COLO668 (cell line): ENCODE results near the gene PIGC.
"Not testable (repeated sequence)": the region's sequence is repeated elsewhere in the genome, so short reads cannot be mapped to it uniquely, and the experiment has no call there.

Experiments used
- DNase-seq: peaks from one replicate; lab custom pipeline; 2025; ENCODE audit not compliant: unreplicated experiment; lab: John Stamatoyannopoulos, UW

PIGC gene

DNA sequence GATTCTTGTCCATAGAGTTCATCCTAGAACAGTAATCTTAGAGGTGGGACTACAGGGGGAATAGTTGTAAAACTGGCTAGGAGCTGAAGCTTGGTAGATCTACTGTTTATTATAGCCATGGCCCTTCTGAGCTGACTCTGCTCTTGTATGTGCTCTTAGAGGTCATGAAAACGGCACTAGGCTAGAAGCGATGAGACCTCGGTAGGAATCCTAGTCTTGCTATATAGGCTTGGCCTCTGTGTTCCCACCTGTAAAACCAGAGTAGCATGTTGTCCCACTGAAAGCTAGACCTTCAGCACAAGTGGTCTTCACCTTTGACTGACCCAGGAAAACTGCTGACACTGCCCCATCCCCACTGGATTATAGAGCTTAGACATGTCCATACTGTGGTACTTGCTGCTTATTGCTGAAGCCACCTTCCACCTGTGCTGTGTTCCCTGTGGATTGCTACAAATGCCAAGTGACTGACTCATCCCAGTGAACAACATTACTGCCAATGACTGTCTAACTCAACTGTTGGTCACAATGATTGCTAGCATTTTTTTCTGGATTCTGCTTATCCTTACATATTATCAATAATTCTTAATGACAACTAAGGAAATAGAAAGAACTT is 23.0 kb upstream of the PIGC start:
- no peak for DNase-seq

DNA sequence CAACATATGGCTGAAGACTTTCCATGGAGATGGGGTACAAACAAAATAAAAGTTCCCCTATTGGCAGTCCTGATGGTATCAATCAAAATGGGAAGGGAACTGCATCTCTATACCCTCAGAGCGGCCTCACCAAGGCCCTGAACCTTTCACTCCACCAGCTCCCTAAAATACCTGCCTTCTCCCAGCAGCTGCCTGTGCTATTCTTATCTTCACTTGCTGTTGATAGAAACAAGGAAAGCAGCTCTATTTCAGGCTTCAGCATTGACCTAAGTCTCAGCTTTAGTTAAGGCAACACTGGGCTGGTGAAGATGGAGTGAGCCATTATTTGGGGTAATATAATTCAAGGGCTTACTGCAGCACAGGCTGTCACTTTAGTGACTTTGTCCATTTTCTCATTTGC is 21.7 kb upstream of the PIGC start:
- no peak for DNase-seq

- no peak for DNase-seq
These were observed 17.0 kb upstream of the PIGC start for GRCh38 chr1:172460887-172461315.

DNA sequence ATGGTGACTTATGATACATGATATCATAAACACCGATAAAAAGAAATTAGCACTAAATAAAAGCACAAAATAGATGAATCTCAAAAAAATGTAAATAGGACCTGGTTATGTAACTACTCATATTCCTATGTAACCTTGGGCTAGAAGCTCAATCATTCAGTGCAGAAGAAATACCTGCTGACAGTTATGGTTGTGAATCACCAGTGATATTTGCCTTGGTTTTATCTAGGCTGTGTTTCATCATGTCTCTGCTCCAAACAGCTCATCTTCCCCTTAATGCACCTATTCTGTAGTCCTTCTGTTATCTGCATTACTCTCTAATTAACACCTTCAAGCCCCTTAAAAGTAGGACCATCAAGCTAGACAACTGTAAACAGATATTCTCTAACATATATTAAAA is 16.3 kb upstream of the PIGC start:
- DNase-seq: no peak

DNA sequence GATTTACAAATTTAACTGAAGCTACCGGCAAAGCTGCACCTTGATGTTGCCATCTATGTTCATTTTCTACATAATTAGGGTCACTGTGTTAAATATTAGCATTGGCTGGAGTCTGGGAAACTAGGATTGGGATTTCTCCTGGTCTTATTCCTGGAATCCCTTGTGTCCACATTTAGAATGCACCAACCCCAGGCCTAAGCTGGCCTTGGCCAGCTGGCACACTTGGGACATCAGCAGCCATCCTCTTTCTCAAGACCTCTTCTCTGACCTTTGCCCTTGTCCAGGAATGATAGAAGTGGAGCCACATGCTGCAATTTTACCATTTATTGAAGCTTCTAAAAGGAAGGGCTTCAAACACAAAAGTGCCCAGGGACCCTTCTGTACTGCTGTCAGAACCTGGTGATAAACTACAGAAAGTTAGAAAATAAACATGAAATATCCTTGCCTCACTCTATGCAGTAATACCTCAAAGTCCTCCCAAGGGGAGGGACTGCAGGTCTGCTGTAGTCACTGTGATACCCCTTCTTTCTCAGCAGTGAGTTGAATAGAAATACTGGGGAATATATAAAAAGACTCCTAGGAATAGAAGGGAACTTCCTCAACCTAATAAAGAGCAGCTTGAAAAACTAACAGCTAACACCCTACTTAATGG is 13.7 kb upstream of the PIGC start:
- no peak for DNase-seq

- no peak for DNase-seq
These were observed 12.5 kb upstream of the PIGC start for GRCh38 chr1:172456344-172456769.

GRCh38 chr1:172455451-172455850 is 11.6 kb upstream of the PIGC start:
- no peak for DNase-seq

- DNase-seq: no peak
These were observed 9.7 kb upstream of the PIGC start for GRCh38 chr1:172453607-172454006.

DNA sequence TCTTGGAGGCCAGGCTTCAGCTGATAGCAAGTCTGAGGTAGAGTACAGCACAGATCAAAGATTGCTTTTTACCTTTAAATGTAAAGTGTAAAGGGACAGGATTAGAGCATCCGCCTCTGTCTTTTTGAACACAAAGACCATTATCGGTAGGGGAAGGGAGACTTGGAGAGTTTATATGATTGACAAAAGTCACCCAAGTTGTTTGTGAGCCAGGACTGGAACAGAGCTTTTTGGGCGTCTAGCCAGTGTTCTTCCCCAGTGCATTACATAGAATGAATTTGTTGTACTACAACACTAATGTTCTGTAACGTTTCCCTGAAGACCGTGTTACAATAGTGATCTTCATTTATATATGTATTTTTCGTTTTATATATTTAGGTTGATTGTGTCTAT is 9.3 kb upstream of the PIGC start:
- DNase-seq: no peak

- peak; percentile 14 for DNase-seq
These were observed 8.8 kb upstream of the PIGC start for GRCh38 chr1:172452536-172453152.

GRCh38 chr1:172451002-172451443 is 7.2 kb upstream of the PIGC start:
- DNase-seq: peak; percentile 45

DNA sequence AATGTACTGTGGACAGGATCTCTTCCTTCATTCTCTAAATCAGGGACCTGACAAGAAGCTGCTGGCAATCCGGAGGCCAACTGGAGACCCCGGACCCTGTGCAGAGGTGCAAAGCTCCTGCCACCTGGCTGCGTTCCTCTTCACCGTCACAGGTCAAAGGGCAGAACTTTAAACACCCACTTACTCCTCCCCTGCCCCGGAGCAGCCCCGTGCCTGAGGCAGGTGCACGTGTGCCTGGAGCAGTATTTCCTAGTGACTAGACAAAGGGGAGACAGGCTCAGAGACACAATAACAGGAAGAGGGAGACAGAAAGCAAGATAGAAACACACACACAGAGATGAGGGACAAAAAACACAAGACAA is 6.6 kb upstream of the PIGC start:
- peak; percentile 82 for DNase-seq

DNA sequence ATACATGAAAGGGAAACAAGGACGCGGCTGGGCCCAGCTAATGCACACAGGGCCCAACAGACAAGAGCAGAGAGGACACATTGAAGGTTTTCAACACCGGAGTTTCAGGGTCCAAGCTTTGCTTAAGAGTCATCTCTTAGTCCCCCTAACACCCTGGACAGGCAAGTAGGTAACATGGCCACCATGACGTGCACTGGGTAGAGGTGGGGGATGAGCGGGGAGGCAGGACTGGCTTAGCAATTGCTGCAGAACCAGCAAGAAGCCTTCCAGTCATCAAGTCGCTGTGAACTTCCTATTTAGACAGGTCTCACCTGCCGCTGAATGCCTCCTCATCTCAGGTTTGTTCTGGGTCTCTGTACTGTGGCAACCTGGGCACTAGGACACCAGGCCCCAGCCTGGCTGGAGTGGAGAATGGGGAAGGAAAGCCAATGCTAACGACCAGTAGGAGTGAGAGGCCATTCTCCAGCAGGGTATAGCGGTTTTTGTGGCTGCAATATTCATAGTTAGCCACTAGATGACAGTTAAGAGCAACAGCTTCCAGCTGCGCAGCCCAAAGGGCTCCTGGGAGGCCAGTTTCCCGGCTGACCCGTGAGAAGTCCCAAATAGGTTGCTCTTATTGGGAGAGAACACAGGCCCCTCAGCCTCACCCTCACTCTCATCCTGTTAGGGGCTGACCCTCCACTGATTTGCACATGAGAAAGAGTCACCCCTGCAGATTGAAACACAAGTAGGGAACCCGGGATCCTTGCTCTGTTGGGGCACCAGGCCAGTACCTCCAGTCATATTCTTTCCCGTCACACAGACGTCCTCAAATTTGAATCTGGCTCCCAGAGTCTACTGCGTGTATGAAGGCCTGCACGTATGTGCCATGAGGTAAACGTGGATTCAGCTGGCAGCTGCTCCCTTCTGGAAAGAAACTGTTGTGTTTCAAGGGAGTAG is 6.0 kb upstream of the PIGC start:
- peak; percentile 75 for DNase-seq

DNA sequence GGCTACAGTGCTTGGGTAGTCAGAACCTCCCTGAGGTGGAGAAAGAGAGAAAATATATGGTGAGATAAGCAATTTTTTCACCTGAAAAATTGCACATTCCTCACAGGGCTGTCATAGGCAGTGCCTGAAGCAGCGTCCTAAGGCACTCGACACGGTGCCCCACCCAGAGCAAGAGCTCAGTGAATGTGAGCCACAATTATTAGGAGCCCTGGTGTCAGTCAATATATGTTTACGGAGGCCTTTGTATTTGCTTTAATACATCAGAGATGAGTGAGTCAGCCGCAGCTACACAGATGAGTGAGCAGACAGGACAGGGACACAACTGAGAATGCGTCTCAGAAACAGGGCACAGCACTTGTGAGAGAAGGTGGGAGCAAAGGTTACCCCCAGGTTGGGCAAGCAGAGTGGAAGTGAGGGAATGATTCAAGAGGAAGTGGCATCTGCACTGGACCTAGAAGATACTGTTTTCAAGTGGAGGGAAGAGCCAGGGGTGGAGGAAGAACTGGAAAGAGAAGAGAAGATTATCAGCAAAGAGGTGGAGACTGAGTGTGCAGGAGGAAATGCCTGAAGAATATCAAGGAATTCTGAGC is 5.2 kb upstream of the PIGC start:
- peak; percentile 70 for DNase-seq

GRCh38 chr1:172447641-172448040 is 3.8 kb upstream of the PIGC start:
- no peak for DNase-seq

GRCh38 chr1:172446547-172446946 is 2.7 kb upstream of the PIGC start:
- no peak for DNase-seq

DNA sequence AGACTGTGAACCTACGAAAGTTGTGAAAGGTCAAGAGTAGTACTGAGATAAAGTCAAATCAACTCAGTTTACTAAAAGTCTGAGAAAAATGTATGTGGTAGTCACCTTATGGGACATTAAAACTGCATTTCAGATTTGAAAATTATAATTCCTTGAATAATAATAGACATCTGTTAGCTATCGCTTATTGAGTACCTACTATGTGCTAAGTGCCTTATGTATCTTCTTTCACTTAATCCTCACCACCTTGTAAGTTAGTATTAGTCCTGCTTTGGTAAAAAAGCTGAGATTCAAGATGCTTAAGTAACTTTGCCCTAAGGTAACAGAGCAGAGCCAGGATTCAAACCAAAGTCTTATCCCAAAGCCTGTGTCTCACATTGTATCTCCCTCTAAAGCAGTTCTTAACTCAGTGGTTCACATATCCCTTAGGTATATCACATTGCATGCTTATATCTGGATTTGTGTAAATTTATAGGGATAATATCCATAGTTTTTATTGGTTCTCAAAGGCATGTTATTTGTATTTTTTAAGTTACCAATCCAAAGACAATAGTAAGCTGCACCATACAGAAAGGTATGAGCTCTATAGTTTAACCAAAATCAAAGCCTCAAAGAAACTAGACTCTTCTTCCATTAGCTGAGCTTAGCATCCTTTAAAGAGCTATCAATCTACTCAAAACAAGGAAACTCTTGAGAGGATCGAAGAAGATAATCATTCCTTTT is 865 bp downstream of the PIGC start:
- no peak for DNase-seq

GRCh38 chr1:172442404-172442803 is 1.5 kb downstream of the PIGC start:
- DNase-seq: no peak

- not testable (repeated sequence) for DNase-seq
These were observed 6.7 kb downstream of the PIGC start for GRCh38 chr1:172437183-172437582.

GRCh38 chr1:172431721-172432192 is 12.1 kb downstream of the PIGC start:
- peak; percentile 91 for DNase-seq
